ENCODE results near the gene SDR42E2.
A peak's percentile ranks its signal among the peaks of the same experiment; 100 is the strongest.
"Not testable (repeated sequence)": the region's sequence is repeated elsewhere in the genome, so short reads cannot be mapped to it uniquely, and the experiment has no call there.

The SDR42E2 gene

DNA sequence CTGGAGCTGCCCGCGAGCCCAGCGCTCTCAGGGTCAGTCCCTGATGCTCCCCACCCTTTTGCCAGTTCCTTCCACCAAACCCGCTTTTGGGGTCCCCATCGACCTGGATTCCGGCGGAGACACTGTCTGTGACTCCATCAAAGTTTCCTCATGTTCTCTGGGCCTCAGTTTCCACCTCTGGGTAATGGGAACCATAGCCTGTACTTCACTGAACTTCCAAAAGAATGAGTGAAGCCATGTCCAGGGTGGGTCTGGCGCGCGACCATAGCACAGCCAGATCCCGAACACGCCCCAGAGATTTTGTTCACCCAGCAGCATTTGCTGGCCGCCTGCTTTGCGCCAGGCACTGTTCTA, 327 bp downstream of the SDR42E2 start:
- DNase-seq = no peak

DNA sequence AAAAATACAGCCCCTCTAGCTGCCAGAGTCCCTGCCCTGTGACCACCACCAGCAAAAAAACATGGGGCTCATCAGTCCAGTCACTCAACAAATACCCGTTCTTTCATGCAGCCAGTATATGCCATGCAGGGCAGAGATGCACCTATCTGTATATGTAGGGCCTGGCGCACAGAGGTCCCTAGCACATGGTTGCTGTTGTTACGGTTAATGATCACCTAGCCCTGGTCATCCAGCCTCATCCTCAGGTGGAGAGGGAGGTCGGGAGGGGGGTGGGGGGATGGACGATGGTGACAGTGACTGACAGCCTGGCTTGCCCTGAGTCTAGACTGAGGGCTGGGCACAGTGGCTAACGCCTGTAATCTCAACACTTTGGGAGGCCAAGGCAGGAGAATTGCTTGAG, 1.5 kb downstream of the SDR42E2 start:
- no peak for DNase-seq

DNA sequence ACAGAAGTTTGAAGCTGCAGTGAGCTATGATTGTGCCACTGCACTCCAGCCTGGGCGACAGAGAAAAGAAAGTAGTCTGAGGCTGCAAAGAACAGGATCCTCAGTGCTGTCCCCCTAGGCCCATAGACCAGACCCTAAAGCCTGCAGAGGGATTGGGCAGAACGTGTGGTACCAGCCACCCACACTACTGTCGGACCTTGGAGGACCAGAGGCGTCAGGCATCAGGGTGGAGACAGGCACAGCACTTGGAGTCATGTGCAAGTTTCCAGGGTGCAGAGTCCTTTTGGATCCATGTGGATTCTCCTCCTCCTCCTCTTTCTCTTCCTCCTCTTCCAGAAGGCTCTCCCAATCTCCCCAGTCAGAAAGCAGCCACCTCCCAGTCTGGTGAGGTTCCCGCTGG, 2.2 kb downstream of the SDR42E2 start:
- no peak for DNase-seq

DNA sequence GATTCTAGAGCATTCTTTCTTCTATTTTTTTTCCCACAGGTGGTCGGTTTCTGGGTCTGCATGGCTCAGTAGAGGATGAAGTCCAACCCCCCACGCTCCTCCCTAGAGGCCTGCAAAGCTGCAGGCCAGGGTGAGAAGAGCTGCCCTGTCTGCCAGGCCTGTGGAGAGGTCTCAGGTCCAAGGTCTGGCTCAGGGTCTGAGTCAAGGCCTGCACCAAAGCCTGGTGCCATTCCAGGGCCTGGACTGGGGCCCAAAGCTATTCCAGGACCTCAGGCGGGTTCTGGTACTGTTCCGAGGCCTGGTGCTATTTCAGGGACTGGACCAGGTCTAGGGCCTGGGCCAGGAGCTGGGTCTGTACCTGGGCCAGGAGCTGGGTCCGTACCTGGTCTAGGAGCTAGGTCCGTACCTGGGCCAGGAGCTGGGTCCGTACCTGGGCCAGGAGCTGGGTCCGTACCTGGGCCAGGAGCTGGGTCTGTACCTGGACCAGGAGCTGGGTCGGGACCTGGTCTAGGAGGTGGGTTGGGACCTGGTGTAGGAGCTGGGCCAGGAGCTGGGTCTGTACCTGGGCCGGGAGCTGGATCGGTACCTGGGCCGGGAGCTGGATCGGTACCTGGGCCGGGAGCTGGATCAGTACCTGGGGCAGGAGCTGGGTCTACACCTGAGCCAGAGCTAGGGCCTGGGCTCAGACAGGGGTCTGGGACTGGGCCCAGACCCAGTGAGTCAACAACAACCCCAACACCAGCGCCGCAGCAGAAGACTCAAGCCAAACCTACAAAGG, 3.4 kb downstream of the SDR42E2 start:
- no peak for DNase-seq

DNA sequence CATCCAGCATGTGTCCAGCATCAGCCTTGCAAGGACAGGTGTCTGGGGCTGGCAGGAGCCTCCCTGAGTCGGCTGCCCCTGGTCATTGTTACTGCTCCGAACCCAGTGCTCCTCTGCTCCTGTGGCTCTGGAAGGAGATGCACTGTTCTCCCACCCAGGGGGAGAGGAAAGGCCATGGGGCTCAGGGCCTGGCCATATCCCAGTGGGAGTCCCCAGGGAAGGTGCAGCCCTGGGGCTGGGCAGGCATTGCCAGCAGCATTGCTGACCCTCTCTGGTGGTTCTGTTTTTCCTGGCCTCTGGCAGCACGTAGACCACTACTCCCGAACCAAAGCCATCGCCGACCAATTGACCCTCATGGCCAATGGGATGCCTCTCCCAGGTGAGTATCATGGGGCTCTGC, 9.6 kb downstream of the SDR42E2 start:
- DNase-seq = no peak

- not testable (repeated sequence) for DNase-seq
Observed at GRCh38 chr16:22172642-22173041, 10.3 kb downstream of the SDR42E2 start.

DNA sequence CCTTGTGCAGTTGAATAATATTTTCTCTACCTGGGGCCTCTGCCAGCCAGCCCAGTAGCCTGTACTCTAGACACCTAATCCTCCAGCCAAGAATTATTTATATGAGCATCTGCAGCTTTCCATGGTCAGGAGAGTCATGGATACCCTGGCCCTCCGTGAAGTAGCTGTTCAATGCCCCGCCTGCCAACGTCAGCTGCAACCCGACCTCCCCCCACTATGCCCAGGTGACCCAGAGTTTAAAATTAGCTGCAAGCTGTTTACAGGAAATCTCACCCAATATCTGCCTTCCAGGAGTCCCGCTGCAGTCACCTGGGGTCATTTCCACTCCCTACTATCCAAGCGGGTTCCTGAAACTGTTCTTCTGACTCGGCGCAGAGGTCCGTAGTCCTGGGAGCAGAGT, 12.3 kb downstream of the SDR42E2 start:
- DNase-seq = no peak

GRCh38 chr16:22177968-22178930, 15.9 kb downstream of the SDR42E2 start:
- DNase-seq = no peak

DNA sequence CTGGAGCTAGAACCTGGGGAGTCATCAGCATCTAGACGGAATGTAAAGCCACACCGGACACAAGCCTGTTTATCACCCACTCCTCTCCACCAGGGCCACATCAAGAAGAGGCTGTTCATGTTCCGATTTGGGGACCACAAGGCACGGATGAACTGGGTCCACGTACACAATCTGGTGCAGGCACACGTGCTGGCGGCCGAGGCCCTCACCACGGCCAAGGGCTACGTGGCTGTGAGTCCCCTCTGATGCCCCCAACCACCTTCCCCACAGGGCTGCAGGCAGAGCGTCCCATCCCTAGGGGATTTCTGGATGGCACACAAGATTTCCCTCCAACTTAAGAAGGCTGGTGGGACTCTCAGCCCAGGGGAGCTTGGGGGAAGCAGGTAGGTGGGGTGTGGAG, 19.1 kb downstream of the SDR42E2 start:
- no peak for DNase-seq

DNA sequence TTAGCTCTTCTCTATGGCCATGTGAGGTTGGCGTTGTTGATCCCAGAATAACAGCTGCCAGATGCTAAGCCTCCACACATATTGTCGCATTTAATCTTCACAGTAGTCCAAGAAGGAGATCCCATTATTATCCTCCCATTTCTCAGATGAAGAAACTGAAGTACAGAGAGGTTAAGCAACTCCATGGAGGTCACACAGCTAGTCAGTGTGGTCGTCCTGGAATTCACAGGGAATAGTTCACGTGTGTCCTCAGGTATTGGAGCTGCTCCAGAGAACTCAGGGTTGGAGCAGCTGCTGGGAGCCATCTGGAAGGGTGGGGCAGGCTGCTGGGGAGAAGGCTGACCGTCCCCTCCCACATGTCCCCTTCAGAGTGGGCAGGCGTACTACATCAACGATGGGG, 19.5 kb downstream of the SDR42E2 start:
- DNase-seq = no peak

DNA sequence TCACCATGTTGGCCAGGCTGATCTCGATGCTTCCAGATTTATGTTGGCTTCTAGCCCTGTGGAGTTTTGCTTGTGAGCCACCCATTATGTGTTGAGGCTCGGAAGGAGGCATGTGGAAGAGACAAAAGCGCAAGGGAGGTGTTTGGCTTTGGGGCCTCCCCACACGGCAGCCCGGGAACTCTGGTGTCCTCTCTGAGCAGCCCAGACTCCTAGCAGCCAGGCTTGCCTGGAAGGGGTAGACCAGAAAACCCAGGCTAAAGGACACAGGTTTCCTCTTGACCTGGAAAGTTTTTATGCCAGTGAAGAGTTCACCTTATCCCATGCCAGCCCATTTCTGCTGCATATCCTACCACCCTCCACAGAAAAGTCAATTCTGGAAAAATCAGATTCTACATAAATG, 21.0 kb downstream of the SDR42E2 start:
- DNase-seq = no peak

GRCh38 chr16:22183901-22184614, 21.8 kb downstream of the SDR42E2 start:
- DNase-seq = no peak

DNA sequence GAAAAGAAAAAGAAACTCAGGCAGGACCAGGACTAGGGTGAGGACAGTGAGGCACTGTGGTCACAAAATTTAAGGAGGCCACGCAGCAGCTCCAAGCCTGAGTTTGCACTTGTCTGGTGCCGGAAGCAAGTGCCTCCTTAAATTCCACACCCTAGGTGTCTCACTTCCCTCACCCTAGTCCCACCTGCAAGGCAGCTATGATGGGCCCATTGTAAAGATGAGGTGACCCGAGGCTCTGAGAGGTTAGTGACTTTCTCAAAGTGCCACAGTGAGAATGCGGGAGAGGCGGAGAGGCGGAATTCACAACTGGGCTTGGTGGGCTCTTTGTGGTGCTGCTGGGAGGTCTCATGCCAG, 22.3 kb downstream of the SDR42E2 start:
- no peak for DNase-seq

DNA sequence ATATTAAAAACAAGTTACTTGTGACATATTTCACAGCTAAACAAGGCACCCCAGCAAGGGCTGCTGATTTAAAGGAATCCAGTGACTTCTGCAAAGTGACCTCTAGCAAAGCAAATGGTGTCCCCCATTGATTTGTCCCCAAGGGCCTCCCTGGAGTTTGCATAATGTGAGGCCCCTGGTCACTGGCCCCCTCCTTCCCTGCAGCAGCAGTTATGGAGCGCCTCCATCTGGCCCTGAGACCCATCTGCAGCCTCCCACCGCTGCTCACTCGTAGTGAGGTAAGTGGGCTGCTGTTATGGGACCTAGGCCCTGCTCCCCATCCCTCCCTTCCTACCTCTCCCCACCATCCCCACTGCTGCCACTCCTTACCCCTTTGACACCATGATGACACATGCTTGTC, 24.2 kb downstream of the SDR42E2 start:
- no peak for DNase-seq

DNA sequence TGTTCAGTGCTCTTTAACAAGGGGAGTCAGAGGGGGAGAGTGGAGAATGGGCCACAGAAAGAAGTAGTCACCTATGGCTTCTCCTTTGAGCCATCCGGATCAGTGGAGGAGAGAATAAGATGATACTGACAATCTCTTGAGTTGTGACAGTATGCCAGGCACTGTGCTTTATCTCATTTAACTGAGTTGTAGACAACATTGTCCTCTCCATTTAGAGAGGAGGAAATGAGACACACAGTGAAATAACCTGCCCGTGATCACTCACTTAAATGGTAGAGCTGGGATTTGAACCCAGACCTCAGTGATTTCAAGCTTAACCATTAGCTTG, 25.9 kb downstream of the SDR42E2 start:
- DNase-seq = no peak

DNA sequence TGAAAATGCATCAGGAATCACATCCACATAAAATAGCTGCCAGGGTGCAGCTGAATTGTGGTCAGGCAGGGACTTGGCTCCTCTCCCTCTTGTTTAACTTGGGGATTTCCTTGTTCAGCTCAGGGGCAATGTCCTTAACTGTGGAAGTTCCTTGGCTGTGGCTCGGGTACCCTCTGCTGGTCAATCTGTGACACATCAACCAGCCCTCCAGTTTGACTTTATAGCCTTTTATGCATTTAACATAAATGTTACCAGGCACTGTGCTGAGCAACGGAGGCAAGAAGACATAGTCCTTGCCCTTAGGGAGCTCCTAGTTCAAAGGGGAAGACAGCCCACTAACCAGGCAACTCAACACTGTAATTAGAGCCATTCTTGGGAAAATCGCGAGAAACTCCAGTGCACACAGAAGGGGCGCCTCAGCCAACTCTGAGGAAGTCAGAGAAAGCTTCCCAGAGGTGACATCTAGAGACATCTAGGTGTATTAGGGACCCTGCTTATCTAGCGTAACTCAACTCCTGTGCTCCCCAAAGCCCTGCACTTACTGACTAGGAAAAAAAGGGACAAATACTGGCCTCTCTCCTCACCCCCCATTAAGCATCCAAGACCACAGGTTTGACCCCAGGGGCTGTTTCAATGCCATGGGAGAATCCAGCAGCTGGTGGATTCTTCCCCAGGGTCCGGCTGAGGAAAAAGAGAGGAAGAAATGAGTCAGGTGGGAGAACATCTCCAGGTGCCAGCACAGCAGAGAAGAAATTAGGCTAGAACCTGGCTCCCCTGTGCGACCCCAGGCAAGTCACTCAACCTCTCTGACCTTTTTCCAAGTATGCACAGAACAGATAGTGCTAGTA, 26.5 kb downstream of the SDR42E2 start:
- peak; percentile 83 to 90 (median 88) for DNase-seq

DNA sequence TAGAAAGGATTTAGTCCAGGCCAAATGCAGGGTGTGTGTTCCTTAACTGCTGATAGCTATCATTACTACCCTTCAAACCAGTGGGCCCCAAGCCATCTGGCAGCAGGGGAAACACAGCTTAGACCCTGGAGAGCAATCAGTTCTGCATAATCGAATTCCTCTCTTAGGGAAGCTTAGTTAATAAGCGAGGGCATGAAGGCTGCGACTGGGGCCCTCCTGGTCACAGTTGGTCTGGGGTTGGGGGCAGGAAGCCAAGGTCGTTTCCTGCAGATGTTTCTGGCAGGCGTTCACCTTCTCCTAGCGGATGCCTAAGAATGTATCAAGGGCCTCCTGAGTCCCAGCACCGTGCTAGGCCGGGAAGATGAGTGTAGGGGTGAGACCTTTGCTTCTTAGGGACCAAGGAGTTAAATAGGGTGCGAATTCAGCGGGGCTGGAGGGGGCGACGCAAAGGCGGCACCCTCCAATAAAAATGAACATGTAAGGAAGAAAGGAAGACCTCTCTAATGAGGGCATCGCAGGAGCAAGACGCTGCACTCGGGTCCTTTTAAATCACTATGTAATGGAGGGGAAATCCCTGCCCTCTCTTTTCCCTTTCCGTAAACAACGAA, 27.3 kb downstream of the SDR42E2 start:
- no peak for DNase-seq

GRCh38 chr16:22190081-22190775, 27.9 kb downstream of the SDR42E2 start:
- peak; percentile 99 to 100 (median 100) for DNase-seq

DNA sequence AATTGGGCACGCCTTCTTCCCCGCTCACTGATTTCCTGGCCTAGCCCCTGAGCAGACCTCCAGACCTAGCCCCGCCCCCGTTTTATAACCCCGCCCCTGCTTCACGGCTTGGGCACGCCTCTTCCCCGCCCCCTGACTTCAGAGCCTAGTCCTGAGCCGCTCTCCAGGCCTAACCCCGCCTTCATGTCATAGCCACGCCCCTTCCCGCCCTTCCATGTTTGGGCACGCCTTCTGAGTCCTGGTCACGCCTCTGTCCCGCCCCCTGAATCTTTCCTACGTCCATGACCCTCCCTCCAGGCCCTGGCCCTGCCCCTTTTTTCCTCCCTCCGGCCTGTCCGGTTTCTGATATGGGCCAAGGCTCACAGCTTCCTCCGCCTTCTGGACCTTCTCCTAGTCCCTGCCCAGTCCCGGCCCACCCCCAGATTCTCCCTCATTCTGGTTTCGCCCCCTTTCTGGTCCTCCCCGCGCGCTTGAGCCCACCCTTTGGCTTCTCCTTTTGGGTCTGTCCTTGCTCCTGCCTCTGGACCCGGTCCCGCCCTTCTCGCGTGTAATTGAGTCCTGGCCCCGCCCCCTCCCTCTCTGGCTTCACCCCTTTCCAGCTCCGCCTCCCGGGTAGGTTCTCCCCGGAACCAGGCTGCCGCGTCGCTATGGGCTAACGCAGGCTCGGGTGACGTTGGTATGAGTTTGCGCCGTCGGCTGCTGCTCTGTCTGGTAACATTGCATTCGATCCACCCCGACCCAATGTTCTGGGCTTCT, 28.6 kb downstream of the SDR42E2 start:
- peak; percentile 98 to 100 (median 99) for DNase-seq

- peak in 2 of 4 experiments; percentile 24 to 41 for DNase-seq
Observed at GRCh38 chr16:22191532-22192260, 29.4 kb downstream of the SDR42E2 start.
